MCF 10A (cell line): ENCODE measurements around the gene CERS6. TPM values are rescaled to one million over a fixed set of nuclear protein-coding genes. Genes with fewer than 3 reads are reported as not detected.
"Not testable (repeated sequence)": the region's sequence is repeated elsewhere in the genome, so short reads cannot be mapped to it uniquely, and the experiment has no call there.

Experiments
- BruUV-seq: library from RNA; stranded (reverse); fragments of 400-500 nt; replicated peaks from 2 replicates; lab custom pipeline; 2021; lab: Mats Ljungman, UMichigan
- CTCF ChIA-PET: fragments of 300-600 bp; sonication (Branson Sonifier 250); formaldehyde crosslinking; extraction: SDS; loops from one replicate; lab custom pipeline; 2021; ENCODE audit warnings: antibody characterized with exemption, inconsistent platforms; lab: Yijun Ruan, JAX
- POLR2A ChIA-PET: fragments of 300-600, 350-650 bp; sonication (Branson Sonifier 250); formaldehyde crosslinking; extraction: SDS; loops from one replicate; lab custom pipeline; 2020; ENCODE audit warnings: antibody characterized with exemption, inconsistent platforms; lab: Yijun Ruan, JAX
- DNase-seq: peaks from one replicate; pipeline ENCODE4 v3.0.0-alpha.2; 2018; ENCODE audit not compliant: unreplicated experiment
- H3K27ac Mint-ChIP-seq: one replicate; pipeline ENCODE4 v1.8.0; 2022; ENCODE audit warnings: mild to moderate bottlenecking, low read depth, mixed read lengths; ENCODE audit not compliant: unreplicated experiment
- H3K27me3 Mint-ChIP-seq: one replicate; pipeline ENCODE4 v1.8.0; 2022; ENCODE audit warnings: mixed read lengths; ENCODE audit not compliant: insufficient read depth, unreplicated experiment
- H3K36me3 Mint-ChIP-seq: one replicate; pipeline ENCODE4 v1.8.0; 2022; ENCODE audit warnings: mild to moderate bottlenecking, moderate library complexity, mixed read lengths; ENCODE audit not compliant: insufficient read depth, unreplicated experiment
- H3K4me1 Mint-ChIP-seq: one replicate; pipeline ENCODE4 v1.8.0; 2022; ENCODE audit warnings: mixed read lengths; ENCODE audit not compliant: insufficient read depth, unreplicated experiment
- H3K4me3 Mint-ChIP-seq: one replicate; pipeline ENCODE4 v1.8.0; 2022; ENCODE audit warnings: mild to moderate bottlenecking, moderate library complexity, mixed read lengths; ENCODE audit not compliant: unreplicated experiment
- H3K9me3 Mint-ChIP-seq: one replicate; pipeline ENCODE4 v1.8.0; 2022; ENCODE audit warnings: mixed read lengths; ENCODE audit not compliant: unreplicated experiment
- CTCF ChIP-seq: fragments of 200-600 bp; IDR thresholded peaks from one replicate; pipeline ENCODE4 v1.8.0; 2022; ENCODE audit warnings: antibody characterized with exemption, mild to moderate bottlenecking; ENCODE audit not compliant: unreplicated experiment
- intact Hi-C: fragments of 100-400 bp; cut with micrococcal nuclease; formaldehyde crosslinking; loops from 2 replicates; pipeline ENCODE4 v1.14.1; 2022
- total RNA-seq: library from RNA; stranded (reverse); gene quantifications from 2 replicates; pipeline ENCODE4 v1.2.3, GENCODE V29; 2022

CERS6 gene
- total RNA-seq, 1 experiment from 2014 or later = 27.4 TPM

DNA sequence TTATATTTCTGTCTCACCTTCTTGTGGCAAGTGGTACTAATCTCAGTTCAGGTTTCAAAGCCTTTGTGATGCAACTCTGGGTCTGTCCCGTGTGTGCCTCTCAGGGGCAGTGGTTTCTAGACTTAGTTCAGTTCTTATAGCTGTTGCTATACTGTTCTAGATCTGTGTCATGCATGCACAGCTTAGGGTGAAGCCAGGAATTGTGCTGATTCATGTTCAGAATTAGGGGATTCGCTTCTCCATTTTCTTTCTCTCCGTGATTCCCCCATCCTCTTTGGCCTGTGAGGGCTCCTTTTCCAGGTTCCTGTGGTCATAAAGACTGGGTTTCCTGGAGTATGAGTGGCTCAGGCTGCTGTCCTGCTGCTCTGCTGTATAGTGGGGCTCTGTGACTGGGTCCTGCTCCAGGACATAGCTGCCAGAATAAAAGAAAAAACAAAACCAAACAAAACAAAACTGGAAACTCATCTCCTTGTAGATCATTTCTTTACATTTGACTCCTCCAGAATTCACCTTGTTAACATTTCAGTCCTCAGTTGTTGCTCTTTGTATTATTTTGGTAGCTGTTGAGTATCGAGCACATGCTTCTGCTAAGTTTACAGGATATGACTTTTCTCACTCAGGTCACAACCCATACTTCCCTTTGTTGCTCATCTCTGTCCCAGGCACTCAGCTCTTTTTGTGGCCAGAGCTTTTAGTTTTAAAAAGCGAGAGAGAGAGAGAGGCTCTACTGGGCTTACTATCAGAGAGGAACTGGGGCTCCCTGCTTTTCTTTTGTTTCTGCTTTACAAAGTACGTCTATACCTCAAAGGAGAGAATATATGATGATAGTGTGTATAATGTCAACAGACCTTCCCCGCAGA lies 34.2 kb downstream of the CERS6 start:
- POLR2A ChIA-PET = interaction anchor here (1.6 to 1.7 kb wide), 2 partner anchors 14 to 29 kb away, joined by 4 to 6 read pairs; no protein-coding TSS in a partner anchor
- peak; percentile 34 for DNase-seq
- Mint-ChIP-seq H3K27me3 (no peaks in the 10 kb centered on the region), H3K4me3 (no peak overlapping the region), H3K9me3 (no peaks in the 10 kb centered on the region), H3K4me1 (peaks cover 14% of the 10 kb centered on the region), H3K36me3 (no peaks in the 10 kb centered on the region), H3K27ac (peak overlapping the region; percentile 21)
- no TSS peak for BruUV-seq
- CTCF ChIA-PET = interaction anchor here (0.7 to 1.2 kb wide), 7 partner anchors 8 to 1574 kb away, joined by 3 to 6 read pairs (median 4); no protein-coding TSS in a partner anchor
- intact Hi-C loops = no loop called here
- no peak for TF ChIP-seq CTCF

DNA sequence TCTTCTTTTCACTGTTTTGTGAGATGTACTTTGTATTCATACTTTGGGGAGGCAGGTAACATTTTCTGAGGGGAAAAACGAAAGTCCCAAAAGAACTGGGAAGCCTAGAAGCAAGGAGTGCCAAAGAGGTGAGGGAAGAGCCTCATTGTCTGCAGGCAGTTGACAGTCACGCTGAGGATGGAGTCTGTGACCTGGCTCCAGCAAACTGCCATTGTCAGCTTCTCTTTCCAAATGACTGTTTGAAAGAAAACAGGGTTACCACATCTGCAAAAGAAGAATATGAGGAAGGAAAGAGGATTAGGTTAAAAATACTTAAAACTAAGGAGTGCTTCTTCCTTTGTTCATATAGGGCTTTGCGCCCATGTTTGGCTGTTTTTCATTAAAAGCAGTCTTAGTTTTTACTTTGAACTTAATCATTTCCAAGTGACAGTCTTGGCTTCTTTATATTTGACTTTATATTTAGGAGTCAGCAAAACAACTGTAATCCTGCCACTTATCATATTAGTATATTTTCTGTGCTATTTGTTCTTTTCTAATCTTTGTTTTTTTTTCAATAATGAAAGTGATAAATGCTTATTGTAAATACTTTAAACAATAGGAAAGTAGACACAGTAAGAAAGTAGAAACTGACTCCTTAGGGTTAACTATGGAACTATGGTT lies 35.0 kb downstream of the CERS6 start:
- DNase-seq = no peak
- H3K36me3 Mint-ChIP-seq = no peaks in the 10 kb centered on the region
- no peak for TF ChIP-seq CTCF
- ChIA-PET POLR2A (interaction anchor here (1.6 kb wide), 1 partner anchor 15 kb away, joined by 4 read pairs; no protein-coding TSS in a partner anchor), CTCF (interaction anchor here (1.1 kb wide), 1 partner anchor 9 kb away, joined by 3 read pairs; no protein-coding TSS in a partner anchor)
- no peak overlapping the region for H3K4me3 Mint-ChIP-seq
- H3K27me3 Mint-ChIP-seq = no peaks in the 10 kb centered on the region
- no TSS peak for BruUV-seq
- peaks cover 16% of the 10 kb centered on the region for H3K4me1 Mint-ChIP-seq
- intact Hi-C loops = no loop called here
- H3K27ac Mint-ChIP-seq = no peak overlapping the region
- no peaks in the 10 kb centered on the region for H3K9me3 Mint-ChIP-seq

- H3K36me3 Mint-ChIP-seq, DNase-seq, CTCF ChIA-PET, intact Hi-C loops, H3K9me3 Mint-ChIP-seq, BruUV-seq, POLR2A ChIA-PET, H3K4me3 Mint-ChIP-seq, H3K27me3 Mint-ChIP-seq, H3K27ac Mint-ChIP-seq: not testable (repeated sequence)
- peaks cover 16% of the 10 kb centered on the region for H3K4me1 Mint-ChIP-seq
Measured at GRCh38 chr2:168491728-168492127, 35.7 kb downstream of the CERS6 start.

GRCh38 chr2:168493219-168493618 lies 37.1 kb downstream of the CERS6 start:
- ChIA-PET POLR2A (interaction anchor here (1.4 kb wide), 1 partner anchor 17 kb away, joined by 4 read pairs; no protein-coding TSS in a partner anchor), CTCF (interaction anchor here (1.0 kb wide), 1 partner anchor 60 kb away, joined by 5 read pairs; no protein-coding TSS in a partner anchor)
- H3K36me3 Mint-ChIP-seq, H3K9me3 Mint-ChIP-seq, H3K27me3 Mint-ChIP-seq, DNase-seq, H3K4me3 Mint-ChIP-seq, BruUV-seq, intact Hi-C loops, H3K27ac Mint-ChIP-seq: not testable (repeated sequence)
- peaks cover 16% of the 10 kb centered on the region for H3K4me1 Mint-ChIP-seq
